ENCODE data around the gene FSTL1. TPM values are rescaled to one million over a fixed set of nuclear protein-coding genes. Genes with fewer than 3 reads are reported as not detected.

The FSTL1 gene
- total and polyA plus RNA-seq, 12 donors: 54.4 to 346 (median 176) TPM

DNA sequence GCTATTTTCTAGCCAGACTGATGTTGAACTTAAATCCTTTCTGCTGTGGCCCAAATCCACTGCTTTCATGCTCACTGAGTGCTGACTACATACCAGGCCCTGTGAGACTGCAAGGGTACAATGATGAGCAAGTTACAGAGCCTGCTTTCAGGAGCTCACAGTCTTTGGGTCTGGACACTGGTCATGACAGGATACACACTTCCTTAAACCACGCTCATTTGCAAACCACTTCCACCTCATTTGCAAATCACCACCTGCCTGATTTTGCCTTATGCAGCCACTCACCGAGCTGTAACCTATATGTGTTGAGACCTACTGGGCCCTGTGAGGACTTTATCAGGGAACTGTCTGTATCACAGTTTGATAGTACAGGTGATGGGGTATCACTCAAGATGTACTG lies 51.4 kb downstream of the FSTL1 start:
- Histone ChIP-seq H3K27me3 (no peaks in the 10 kb centered on the region), H3K27ac (no peak overlapping the region), H3K36me3 (peaks cover 0 to 100% (median 86%) of the 10 kb centered on the region in 9 donors), H3K4me1 (no peaks in the 10 kb centered on the region), H3K4me3 (no peak overlapping the region), H3K9me3 (no peaks in the 10 kb centered on the region)
- DNase-seq: no peak
- 86 to 87% methylated on average over 2 of the region's 2 CpGs for WGBS, 2 donors
- intact Hi-C loops (cut with DNase I): no loop called here
- ATAC-seq: peak in 1 of 8 donors; percentile 4
- TF ChIP-seq, protein P1, sequence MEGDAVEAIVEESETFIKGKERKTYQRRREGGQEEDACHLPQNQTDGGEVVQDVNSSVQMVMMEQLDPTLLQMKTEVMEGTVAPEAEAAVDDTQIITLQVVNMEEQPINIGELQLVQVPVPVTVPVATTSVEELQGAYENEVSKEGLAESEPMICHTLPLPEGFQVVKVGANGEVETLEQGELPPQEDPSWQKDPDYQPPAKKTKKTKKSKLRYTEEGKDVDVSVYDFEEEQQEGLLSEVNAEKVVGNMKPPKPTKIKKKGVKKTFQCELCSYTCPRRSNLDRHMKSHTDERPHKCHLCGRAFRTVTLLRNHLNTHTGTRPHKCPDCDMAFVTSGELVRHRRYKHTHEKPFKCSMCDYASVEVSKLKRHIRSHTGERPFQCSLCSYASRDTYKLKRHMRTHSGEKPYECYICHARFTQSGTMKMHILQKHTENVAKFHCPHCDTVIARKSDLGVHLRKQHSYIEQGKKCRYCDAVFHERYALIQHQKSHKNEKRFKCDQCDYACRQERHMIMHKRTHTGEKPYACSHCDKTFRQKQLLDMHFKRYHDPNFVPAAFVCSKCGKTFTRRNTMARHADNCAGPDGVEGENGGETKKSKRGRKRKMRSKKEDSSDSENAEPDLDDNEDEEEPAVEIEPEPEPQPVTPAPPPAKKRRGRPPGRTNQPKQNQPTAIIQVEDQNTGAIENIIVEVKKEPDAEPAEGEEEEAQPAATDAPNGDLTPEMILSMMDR (IDR thresholded peaks at IDR 0.05): no peak

DNA sequence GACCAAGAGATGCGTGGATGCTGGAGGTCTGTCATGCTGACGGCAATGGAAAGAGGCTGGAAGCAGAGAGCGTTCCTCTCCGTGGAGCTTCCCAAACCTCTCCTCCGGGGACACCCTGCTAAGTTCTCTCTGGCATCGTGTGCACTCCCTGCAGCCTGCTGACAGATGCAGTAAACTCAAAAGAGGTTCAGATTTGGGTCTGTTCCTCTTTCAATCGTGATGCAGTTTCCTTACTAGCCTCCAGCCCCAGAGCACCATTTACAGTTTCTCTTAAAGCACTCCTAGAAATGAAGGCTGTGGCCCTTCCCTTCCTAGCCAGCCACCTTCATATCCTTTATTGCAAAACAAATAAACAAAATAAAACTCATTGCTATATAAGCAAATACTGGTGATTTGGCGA lies 54.3 kb downstream of the FSTL1 start:
- ATAC-seq (peak in 1 of 8 donors; percentile 5), DNase-seq (no peak)
- Histone ChIP-seq H3K27ac (no peak overlapping the region), H3K9me3 (no peaks in the 10 kb centered on the region), H3K36me3 (peaks cover 0 to 83% (median 68%) of the 10 kb centered on the region in 9 donors), H3K4me1 (no peaks in the 10 kb centered on the region), H3K4me3 (no peak overlapping the region), H3K27me3 (no peaks in the 10 kb centered on the region)
- TF ChIP-seq, protein P1 (IDR thresholded peaks at IDR 0.05): no peak
- 86 to 93% methylated on average over 8 of the region's 8 CpGs for WGBS, 2 donors
- intact Hi-C loops (cut with DNase I): no loop called here

DNA sequence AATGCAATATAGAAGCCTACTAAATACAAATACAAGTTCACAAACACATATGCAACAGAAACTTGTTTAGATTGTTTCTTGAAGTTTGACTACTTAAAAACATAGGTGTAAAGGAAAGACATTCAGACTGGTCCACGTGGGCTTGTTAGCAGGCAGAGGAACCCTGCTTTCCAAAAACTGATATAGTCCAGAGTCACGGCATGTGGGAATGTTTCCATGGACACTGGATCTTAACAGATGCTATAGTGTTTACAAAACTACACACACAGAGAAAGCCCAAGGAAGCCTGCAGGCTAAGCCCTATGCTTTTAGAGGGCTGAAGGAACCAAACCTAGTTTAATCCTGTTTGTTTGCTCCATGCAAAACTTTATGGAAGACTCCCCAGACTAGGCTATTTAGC lies 56.4 kb downstream of the FSTL1 start:
- TF ChIP-seq, protein P1 (IDR thresholded peaks at IDR 0.05): no peak
- H3K36me3 ChIP-seq: peaks cover 0 to 62% (median 50%) of the 10 kb centered on the region in 9 donors

DNA sequence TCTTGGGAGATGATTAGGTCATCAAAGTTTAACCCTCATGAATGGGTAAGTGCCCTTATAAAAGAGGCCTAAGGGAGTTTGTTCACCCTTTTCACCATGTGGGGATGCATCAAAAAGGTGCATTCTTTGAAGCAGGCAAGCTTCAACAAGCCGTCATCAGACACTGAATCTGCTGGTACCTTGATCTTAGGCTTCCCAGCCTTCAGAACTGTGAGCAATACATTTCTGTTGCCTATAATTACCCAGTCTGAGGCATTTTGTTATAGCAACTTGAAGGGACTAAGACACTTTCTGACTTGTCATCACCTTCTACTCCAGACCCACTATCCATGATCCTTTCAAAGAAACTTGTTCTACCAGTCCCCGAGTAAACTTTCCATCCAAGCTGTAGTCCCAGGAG lies 57.0 kb downstream of the FSTL1 start:
- no peak for DNase-seq
- Histone ChIP-seq H3K4me1 (no peaks in the 10 kb centered on the region), H3K36me3 (peaks cover 0 to 56% (median 44%) of the 10 kb centered on the region in 9 donors), H3K4me3 (no peak overlapping the region), H3K27me3 (no peaks in the 10 kb centered on the region), H3K9me3 (no peaks in the 10 kb centered on the region), H3K27ac (peak overlapping the region in 1 of 10 donors; percentile 5)
- ATAC-seq: peak in 1 of 8 donors; percentile 5
- TF ChIP-seq, protein P1 (IDR thresholded peaks at IDR 0.05): no peak
- intact Hi-C loops (cut with DNase I): no loop called here
- WGBS, 2 donors: 86 to 93% methylated on average over 2 of the region's 2 CpGs

More for the DNA sequence above, 56.4 kb downstream of the FSTL1 start:
- intact Hi-C loops (cut with DNase I): no loop called here
- WGBS, 2 donors: 64 to 69% methylated on average over 2 of the region's 2 CpGs
- Histone ChIP-seq H3K9me3 (no peaks in the 10 kb centered on the region), H3K4me3 (no peak overlapping the region), H3K27me3 (no peaks in the 10 kb centered on the region), H3K4me1 (no peaks in the 10 kb centered on the region), H3K27ac (peak overlapping the region in 1 of 10 donors; percentile 5)
- ATAC-seq: peak in 1 of 8 donors; percentile 2
- no peak for DNase-seq

Data from heart right ventricle (tissue), 16 donors.